NCI-H510A (cell line): ENCODE results near the gene IQCN.
A peak's percentile ranks its signal among the peaks of the same experiment; 100 is the strongest.

ENCODE experiments used
- DNase-seq: peaks from one replicate; lab custom pipeline; 2025; lab: John Stamatoyannopoulos, UW

The IQCN gene

GRCh38 chr19:18233224-18233825 is 40.9 kb downstream of the IQCN start:
- no peak for DNase-seq

- DNase-seq: peak; percentile 72
These were observed 41.6 kb downstream of the IQCN start for GRCh38 chr19:18232540-18233223.

- DNase-seq: no peak
These were observed 42.5 kb downstream of the IQCN start for GRCh38 chr19:18231775-18232174.

- no peak for DNase-seq
These were observed 43.1 kb downstream of the IQCN start for GRCh38 chr19:18230941-18231734.

- no peak for DNase-seq
These were observed 44.3 kb downstream of the IQCN start for GRCh38 chr19:18229915-18230314.

GRCh38 chr19:18229474-18229873 is 44.8 kb downstream of the IQCN start:
- no peak for DNase-seq

GRCh38 chr19:18227781-18228271 is 46.4 kb downstream of the IQCN start:
- no peak for DNase-seq

GRCh38 chr19:18226956-18227780 is 47.1 kb downstream of the IQCN start:
- DNase-seq: no peak

GRCh38 chr19:18225702-18226468 is 48.4 kb downstream of the IQCN start, which contains the start of gene PDE4C:
Gene PDE4C (minus strand): TSS chr19:18226438. CDS start chr19:18226415, 23 bp downstream.
- DNase-seq: no peak

- DNase-seq: no peak
These were observed 48.9 kb downstream of the IQCN start for GRCh38 chr19:18225355-18225701.

- DNase-seq: peak; percentile 97
These were observed 49.5 kb downstream of the IQCN start for GRCh38 chr19:18224525-18225354.

GRCh38 chr19:18223860-18224524 is 50.3 kb downstream of the IQCN start:
- DNase-seq: no peak

GRCh38 chr19:18221815-18222725 is 52.2 kb downstream of the IQCN start:
- DNase-seq: no peak

GRCh38 chr19:18220632-18221275 is 53.5 kb downstream of the IQCN start:
- no peak for DNase-seq

- DNase-seq: no peak
These were observed 54.2 kb downstream of the IQCN start for GRCh38 chr19:18219911-18220631.

GRCh38 chr19:18218600-18218999 is 55.7 kb downstream of the IQCN start:
- no peak for DNase-seq

- no peak for DNase-seq
These were observed 56.1 kb downstream of the IQCN start for GRCh38 chr19:18218159-18218558.
